Ishikawa (cell line): Measurements from ENCODE around the gene CAPG.

Experiments used
- CEBPB ChIP-seq: IDR thresholded peaks from 2 replicates; pipeline ENCODE4 v1.6.1; 2012
- CREB1 ChIP-seq: IDR thresholded peaks from 2 replicates; pipeline ENCODE4 v1.6.1; 2012; ENCODE audit warnings: low read depth
- EGR1 ChIP-seq: IDR thresholded peaks from 2 replicates; pipeline ENCODE4 v1.6.1; 2012
- EP300 ChIP-seq: IDR thresholded peaks from 2 replicates; pipeline ENCODE4 v1.6.1; 2012; ENCODE audit warnings: borderline replicate concordance
- FOXM1 ChIP-seq: IDR thresholded peaks from 2 replicates; pipeline ENCODE4 v1.6.1; 2012; ENCODE audit warnings: low read depth, borderline replicate concordance
- NFIC ChIP-seq: IDR thresholded peaks from 2 replicates; pipeline ENCODE4 v1.6.1; 2012
- RAD21 ChIP-seq: IDR thresholded peaks from 2 replicates; pipeline ENCODE4 v1.6.1; 2012; ENCODE audit warnings: low read depth
- TAF1 ChIP-seq: IDR thresholded peaks from 2 replicates; pipeline ENCODE4 v1.6.1; 2012; ENCODE audit warnings: low read depth, mild to moderate bottlenecking
- TCF12 ChIP-seq: IDR thresholded peaks from 2 replicates; pipeline ENCODE4 v1.6.1; 2012; ENCODE audit warnings: low read depth
- TEAD4 ChIP-seq: IDR thresholded peaks from 2 replicates; pipeline ENCODE4 v1.6.1; 2012
- YY1 ChIP-seq: IDR thresholded peaks from 2 replicates; pipeline ENCODE4 v1.6.1; 2012; ENCODE audit warnings: low read depth
- ZBTB7A ChIP-seq: IDR thresholded peaks from 2 replicates; pipeline ENCODE4 v1.6.1; 2012; ENCODE audit warnings: low read depth
- TF ChIP-seq, protein P1 (sequence below): IDR thresholded peaks from 2 replicates; pipeline ENCODE4 v1.6.1; 2012
- TF ChIP-seq, protein P2 (sequence below): IDR thresholded peaks from 2 replicates; pipeline ENCODE4 v1.6.1; 2012; ENCODE audit warnings: low read depth, mild to moderate bottlenecking
- TF ChIP-seq, protein P3 (sequence below): IDR thresholded peaks from 2 replicates; pipeline ENCODE4 v1.6.1; 2012

The CAPG gene

DNA sequence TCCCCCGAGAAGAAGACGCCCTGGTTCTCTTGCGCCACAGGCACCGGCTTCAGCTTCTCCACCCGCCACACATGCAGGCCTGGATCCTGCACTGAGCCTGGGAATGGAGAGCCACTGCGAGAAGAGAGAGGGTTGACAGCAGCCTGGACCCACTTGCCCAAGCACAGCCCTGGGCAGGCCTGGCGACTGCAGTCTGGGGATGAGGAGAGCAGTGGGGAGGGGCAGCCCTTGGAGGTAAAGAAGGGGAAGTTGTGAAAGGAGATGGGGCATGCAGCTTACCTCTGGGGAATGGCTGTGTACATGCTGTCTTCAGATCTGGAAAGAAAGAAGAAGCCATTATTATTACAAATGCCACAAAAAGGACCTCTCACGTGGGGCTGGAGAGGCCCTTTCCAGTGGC lies 8.3 kb downstream of the CAPG start:
- TF ChIP-seq CREB1: no peak
- TF ChIP-seq, protein P1, sequence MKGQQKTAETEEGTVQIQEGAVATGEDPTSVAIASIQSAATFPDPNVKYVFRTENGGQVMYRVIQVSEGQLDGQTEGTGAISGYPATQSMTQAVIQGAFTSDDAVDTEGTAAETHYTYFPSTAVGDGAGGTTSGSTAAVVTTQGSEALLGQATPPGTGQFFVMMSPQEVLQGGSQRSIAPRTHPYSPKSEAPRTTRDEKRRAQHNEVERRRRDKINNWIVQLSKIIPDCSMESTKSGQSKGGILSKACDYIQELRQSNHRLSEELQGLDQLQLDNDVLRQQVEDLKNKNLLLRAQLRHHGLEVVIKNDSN: no peak
- TF ChIP-seq EGR1: no peak
- TF ChIP-seq CEBPB: no peak
- no peak for TF ChIP-seq TAF1
- TF ChIP-seq FOXM1: no peak
- no peak for TF ChIP-seq NFIC
- no peak for TF ChIP-seq TEAD4
- no peak for TF ChIP-seq YY1
- no peak for TF ChIP-seq EP300
- no peak for TF ChIP-seq TCF12
- no peak for TF ChIP-seq RAD21

DNA sequence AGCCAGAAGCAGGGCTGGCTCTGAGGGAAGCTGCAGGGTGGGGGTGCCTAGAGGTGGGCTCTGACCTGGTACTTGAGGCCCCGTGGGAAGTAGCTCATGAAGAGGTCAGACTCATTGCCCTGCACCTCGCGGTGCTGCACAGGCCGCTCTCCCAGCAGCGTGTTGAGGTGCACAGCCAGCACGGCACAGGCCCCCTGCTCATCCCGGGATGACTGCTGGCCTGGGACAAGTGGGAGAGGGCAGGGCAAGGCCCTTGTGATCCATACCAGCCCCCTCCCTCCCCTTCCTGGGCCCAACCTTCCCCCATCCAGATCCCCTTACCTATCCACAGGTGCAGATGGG lies 8.7 kb downstream of the CAPG start:
- TF ChIP-seq, protein P1: no peak
- TF ChIP-seq CREB1 (no peak), YY1 (no peak), EP300 (no peak), FOXM1 (no peak), NFIC (no peak), TEAD4 (no peak), TCF12 (no peak), TAF1 (no peak), ZBTB7A (no peak), EGR1 (no peak), CEBPB (no peak), RAD21 (no peak)
- TF ChIP-seq, protein P2, sequence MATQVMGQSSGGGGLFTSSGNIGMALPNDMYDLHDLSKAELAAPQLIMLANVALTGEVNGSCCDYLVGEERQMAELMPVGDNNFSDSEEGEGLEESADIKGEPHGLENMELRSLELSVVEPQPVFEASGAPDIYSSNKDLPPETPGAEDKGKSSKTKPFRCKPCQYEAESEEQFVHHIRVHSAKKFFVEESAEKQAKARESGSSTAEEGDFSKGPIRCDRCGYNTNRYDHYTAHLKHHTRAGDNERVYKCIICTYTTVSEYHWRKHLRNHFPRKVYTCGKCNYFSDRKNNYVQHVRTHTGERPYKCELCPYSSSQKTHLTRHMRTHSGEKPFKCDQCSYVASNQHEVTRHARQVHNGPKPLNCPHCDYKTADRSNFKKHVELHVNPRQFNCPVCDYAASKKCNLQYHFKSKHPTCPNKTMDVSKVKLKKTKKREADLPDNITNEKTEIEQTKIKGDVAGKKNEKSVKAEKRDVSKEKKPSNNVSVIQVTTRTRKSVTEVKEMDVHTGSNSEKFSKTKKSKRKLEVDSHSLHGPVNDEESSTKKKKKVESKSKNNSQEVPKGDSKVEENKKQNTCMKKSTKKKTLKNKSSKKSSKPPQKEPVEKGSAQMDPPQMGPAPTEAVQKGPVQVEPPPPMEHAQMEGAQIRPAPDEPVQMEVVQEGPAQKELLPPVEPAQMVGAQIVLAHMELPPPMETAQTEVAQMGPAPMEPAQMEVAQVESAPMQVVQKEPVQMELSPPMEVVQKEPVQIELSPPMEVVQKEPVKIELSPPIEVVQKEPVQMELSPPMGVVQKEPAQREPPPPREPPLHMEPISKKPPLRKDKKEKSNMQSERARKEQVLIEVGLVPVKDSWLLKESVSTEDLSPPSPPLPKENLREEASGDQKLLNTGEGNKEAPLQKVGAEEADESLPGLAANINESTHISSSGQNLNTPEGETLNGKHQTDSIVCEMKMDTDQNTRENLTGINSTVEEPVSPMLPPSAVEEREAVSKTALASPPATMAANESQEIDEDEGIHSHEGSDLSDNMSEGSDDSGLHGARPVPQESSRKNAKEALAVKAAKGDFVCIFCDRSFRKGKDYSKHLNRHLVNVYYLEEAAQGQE: no peak
- TF ChIP-seq, protein P3, sequence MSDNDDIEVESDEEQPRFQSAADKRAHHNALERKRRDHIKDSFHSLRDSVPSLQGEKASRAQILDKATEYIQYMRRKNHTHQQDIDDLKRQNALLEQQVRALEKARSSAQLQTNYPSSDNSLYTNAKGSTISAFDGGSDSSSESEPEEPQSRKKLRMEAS: no peak

DNA sequence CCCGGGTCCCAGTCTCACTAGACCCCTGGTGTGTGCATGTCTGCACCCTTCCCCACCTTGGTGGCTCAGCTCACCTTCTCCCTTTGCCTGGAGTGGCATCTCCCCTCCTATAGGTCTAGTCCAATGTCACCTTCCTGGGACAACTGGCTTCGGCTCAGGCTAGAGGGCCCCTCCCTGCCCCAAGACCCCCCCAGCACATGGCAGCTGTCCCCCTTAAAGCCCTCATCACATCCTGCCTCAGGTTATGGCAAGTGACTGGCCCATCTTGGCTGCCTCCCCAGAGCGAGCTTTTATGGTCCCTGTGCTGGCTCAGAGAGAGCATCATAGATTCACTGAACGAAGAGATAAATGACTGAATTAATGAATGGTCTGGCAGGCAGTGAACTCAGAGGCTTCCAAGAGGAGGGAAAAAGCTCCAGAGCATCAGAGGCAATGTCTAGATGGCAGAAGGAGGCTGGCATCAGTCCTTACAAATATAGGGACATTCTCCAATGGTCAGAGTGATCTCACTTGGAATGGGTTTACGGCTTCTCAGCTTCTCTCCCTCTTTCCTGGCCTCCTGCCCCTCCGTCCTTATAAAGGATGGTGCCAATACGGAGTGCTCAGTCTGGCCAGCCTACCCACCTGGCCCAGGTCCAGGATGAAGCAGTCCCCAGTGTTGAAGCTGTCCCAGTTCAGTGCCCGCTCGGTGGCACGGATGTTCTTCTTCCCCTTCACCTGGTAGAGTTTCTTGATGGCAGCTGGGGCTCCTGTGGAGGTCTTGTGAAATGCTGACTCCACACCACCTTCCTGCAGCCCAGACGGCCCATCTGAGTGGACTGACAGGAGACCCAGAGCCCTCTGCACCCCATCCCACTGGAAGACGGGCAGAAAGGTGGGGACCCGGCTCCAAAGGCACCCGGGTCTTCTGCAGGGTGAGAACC lies 9.4 kb downstream of the CAPG start:
- TF ChIP-seq EGR1 (no peak), TAF1 (no peak), CREB1 (no peak), ZBTB7A (no peak), YY1 (no peak)
- TF ChIP-seq, protein P3: no peak
- TF ChIP-seq, protein P1: no peak
- TF ChIP-seq, protein P2: no peak

DNA sequence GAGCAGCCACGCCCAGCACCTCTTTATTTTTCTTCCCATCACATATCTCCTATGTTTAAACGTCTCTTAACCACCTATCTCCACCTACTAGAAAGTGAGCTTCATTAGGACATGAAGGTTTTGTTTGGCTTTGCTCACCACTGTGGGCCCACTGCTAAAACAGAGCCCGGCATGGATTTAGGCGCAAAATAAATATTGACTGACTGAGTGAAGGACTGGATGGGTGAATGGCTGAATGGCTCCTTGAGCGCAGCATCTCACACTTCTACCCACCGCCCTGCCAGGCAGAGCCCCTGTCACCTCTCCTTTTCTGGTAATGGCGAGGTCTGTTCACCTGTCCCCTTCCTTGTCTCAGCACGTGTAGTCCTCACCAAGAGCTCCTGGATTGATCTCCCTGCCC lies 10.1 kb downstream of the CAPG start:
- TF ChIP-seq EP300 (no peak), TEAD4 (no peak), EGR1 (no peak), CEBPB (no peak), TCF12 (no peak), NFIC (no peak), ZBTB7A (no peak), YY1 (no peak), FOXM1 (no peak), TAF1 (no peak)
- TF ChIP-seq, protein P3: no peak
- TF ChIP-seq, protein P2: no peak
